ENCODE measurements around the gene TREH.

TREH gene

GRCh38 chr11:118645066-118645715 lies 34.3 kb downstream of the TREH start:
- no peak for DNase-seq

- no peak for DNase-seq
Measured at GRCh38 chr11:118644496-118644895, 35.0 kb downstream of the TREH start.

GRCh38 chr11:118643995-118644345 lies 35.5 kb downstream of the TREH start:
- no peak for DNase-seq

DNA sequence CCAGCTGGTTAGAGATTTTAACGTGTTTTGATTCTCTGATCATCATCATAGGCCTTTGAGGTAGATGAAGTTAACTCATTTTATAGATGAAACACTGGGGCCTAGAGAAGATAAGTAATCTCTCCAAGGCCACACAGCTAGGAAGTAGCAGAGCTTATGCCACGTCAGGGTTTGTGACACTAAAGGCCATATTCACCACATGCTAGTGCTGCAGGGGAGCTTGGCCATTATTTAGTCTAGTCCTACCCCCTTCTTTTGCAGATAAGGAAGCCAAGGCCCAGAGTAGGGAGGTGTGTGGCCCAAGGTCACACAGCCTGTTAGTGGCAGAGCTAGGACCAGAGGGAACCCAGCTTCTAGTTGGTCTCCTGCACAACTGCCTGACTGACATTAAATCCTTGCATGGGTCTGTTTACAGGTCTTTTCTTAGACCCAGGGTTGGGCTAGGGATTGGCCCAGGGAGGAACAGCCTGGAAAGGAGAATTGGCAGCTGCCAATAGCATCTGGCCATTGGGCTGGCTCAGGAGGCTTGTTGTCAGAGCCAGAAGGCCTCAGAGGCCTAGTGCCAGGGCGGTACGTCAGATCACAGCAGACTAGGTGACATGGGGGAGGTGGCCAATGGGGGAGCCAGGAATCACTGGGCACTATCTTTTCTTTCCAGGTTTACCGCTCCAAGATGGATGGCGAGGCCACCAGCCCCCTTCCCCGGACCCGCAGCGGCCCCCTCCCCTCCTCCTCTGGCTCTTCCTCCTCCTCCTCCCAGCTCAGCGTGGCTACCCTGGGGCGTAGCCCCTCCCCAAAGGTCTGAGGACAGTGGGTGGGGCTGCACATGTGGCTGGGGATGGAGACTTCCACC lies 36.1 kb downstream of the TREH start:
- DNase-seq, result no peak

- no peak for DNase-seq
Measured at GRCh38 chr11:118641397-118642019, 37.9 kb downstream of the TREH start.

DNA sequence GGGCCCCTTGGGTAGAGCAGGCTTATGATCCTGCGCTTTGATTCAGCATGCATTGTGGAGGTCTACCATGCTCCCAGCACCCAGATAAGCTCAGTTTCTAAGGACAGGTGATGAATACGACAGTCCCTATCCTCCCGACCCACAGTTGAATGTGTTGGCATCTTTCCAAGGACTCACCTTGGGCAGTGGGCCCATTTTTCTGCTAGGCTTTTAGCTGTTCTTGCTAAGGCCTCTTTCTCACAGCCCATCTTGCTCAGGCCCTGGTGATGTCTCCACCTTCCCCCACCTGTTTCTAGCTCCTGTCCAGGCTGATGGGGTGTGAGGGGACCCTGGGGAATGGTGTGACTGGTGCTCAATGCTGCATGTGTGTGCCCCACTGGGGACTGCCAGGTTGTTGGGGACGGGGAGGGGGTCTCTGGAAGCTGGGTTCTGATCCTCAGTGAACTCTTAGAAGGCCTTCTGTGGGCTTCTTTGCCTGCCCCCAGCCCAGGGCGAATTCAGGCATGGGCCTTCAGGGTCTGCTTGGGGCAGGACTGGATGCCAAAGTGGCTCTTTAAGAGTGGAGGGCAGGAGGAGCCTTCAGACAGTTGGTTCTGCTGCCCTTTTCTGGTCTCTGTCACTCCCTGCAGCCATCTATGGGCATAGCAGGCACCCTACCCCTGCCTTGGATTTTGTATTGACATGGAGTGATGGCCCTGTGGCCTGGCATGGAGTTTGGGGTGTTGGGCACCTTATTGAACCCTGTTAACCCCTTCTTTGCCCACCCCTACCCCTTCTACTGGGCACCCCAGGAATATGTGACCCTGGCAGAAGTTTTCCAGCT lies 38.9 kb downstream of the TREH start:
- no peak for DNase-seq

GRCh38 chr11:118639899-118640298 lies 39.6 kb downstream of the TREH start:
- no peak for DNase-seq

DNA sequence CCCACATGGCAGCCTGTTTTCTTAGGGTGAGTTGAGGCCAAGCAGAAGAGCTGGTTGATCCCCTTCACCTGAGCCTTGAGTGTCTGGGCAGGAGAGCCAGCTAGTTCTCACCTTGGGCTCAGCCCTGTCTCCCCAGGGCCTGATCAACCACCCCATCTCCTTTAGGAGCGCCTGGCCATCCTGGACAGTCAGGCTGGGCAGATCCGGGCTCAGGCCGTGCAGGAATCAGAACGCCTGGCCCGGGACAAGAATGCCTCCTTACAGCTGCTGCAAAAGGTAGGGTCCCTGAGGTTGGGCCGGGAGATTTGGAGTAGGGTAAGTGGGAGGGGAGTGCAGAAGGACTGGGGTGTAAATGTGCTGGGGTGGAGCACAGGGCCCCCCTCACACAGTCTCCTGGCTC lies 40.7 kb downstream of the TREH start:
- DNase-seq, result no peak

GRCh38 chr11:118636569-118637290 lies 42.7 kb downstream of the TREH start:
- DNase-seq, result peak; percentile 42

- DNase-seq, result no peak
Measured at GRCh38 chr11:118635642-118636041, 43.8 kb downstream of the TREH start.

- DNase-seq, result no peak
Measured at GRCh38 chr11:118635237-118635591, 44.2 kb downstream of the TREH start.

GRCh38 chr11:118634431-118635236 lies 44.8 kb downstream of the TREH start:
- DNase-seq, result no peak

GRCh38 chr11:118633979-118634378 lies 45.5 kb downstream of the TREH start:
- peak; percentile 36 for DNase-seq

DNA sequence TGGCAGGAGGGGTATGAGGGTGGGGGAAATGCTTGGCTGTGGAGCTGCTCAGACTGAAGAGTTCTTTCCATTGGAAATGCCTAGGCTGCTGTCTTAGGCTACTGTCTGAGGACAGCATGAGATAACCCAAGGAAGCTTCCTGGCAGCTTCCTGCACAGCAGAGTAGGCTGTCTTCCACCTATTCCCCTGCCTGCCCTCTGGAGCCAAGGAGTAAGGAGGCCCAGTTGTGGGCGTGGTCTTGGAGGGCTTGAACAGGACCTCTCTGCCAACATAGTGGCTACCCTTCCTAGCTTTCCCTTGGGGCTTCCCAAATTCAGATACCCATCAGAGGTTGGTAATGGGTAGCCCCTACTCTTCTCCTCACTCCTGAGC lies 46.1 kb downstream of the TREH start:
- no peak for DNase-seq

DNA sequence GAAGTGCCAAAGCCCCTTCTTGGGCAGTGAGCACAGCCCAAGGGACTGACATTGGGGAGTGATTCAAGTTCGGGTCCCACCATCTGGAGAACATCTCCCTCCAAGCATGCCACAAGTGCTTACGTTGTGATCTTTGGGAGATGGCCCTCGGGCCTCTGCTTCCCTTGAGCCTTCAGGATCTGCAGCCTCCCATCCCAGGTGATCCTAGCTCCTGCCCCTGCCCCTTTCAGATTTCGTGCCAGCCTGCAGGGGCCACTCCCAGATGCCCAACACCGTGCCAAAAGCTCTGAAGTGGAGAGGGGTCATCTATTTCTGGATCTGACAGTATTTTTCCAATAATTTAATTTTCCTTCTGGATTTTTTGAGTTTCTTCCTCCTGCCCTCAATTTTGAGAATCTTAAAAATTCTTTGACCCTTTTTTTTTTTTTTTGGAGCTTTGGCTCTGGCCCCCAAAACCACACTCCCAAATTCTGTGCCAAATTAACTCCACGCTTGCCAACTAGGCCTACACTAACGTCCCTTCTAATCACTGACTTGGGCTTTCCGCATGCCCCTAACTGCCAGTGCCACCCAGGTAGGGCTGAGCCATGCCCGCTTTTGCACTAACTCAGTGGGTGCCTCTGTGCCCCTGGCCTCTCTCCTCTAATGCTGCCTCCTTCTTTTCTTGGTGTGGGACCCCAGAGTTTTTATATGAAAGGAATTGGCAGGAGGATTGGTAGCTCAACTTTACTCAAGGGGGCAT lies 46.7 kb downstream of the TREH start:
- DNase-seq, result no peak

- DNase-seq, result no peak
Measured at GRCh38 chr11:118631142-118631909, 48.1 kb downstream of the TREH start.

DNA sequence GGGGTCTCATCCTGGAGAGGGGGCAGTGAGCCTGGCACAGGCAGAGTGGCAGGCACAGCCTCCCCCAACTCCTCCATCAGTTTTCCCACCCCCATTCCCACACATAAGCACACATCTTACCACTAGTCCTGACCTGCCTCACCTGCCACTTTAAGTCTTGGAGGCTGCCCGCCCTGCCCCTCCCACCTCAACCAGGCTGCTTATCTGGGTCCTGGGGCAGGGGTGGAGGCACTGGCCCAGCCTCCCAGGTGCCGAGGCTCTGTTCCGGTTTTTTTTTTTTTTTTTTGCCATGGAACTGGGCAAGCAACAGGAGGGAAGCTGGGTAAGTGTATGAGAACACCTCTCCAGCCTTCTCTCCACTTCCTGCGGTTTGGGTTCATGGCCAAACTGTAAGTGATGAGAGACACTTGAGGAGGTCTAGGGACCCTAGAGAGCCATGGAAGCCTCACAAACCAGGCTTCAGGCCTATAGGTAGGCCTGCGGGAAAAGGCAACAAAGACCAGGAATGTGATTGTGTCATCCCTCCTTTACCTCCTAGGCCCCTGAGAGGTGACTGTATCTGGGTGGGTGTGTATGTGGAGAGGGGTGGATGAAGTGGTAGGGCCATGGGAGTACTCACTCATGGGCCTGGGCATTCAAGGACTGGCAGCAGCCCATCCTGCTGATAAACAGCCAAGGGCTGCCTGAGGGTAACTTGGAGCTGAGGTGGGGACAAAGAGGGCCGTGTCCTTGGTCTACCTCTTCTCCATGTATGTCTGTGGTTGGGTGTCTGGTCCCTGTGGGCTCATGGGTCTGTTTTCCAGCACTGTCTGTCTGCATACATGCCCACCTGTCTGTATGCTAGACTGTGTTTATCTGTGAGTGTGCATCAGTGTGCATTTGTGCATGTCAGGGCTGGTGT lies 49.4 kb downstream of the TREH start:
- DNase-seq, result no peak

- no peak for DNase-seq
Measured at GRCh38 chr11:118628861-118629549, 50.4 kb downstream of the TREH start.

DNA sequence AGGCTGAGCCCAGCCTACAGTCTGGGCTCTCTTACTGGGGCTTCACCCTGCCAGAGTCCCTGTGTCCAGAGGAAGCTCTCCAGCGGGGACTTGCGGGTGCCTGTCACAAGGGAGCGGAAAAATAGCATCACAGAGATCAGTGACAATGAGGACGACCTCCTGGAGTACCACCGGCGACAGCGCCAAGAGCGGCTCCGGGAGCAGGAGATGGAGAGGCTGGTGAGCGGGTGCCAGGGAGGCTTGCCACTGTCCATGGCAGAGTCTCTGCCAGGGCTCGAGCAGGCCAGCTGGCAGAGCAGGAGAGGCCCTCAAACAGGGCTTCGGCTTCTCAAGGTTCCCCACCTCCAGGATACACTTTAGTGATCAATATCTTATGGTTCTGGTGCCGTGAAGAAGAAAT lies 51.0 kb downstream of the TREH start:
- no peak for DNase-seq
